A673 (cell line): ENCODE data around the gene SEMA4G. TPM values are rescaled to one million over a fixed set of nuclear protein-coding genes. Genes with fewer than 3 reads are reported as not detected.

Source experiments
- BruUV-seq: library from RNA; stranded (reverse); fragments of 400-500 nt; replicated peaks from 2 replicates; lab custom pipeline; 2021; lab: Mats Ljungman, UMichigan
- CTCF ChIA-PET: fragments of 300-600 bp; sonication (Branson Sonifier 250); formaldehyde crosslinking; loops from one replicate; lab custom pipeline; 2022; ENCODE audit warnings: antibody characterized with exemption; lab: Charles Lee
- POLR2A ChIA-PET: fragments of 300-600 bp; sonication (Branson Sonifier 250); formaldehyde crosslinking; loops from one replicate; lab custom pipeline; 2022; ENCODE audit warnings: antibody characterized with exemption; ENCODE audit not compliant: low non-redundant PET; lab: Charles Lee
- DNase-seq: peaks from one replicate; pipeline ENCODE4 v3.0.0-alpha.2; 2015; ENCODE audit warnings: low spot score
- H3K27ac ChIP-seq: fragments of 200-600 bp; sonication (generic); 2 replicates; pipeline ENCODE4 v1.5.1; 2016; ENCODE audit warnings: mixed run types, low read depth, mild to moderate bottlenecking, mixed read lengths, antibody characterized with exemption, low read length; ENCODE audit not compliant: poor library complexity, severe bottlenecking
- H3K27me3 ChIP-seq: fragments of 200-600 bp; sonication (generic); replicated peaks from 2 replicates; pipeline ENCODE4 v1.6.1; 2017; ENCODE audit warnings: mixed run types, low read depth, mild to moderate bottlenecking, mixed read lengths, antibody characterized with exemption, low read length; ENCODE audit not compliant: insufficient read depth, poor library complexity
- H3K36me3 ChIP-seq: fragments of 200-600 bp; sonication (generic); 2 replicates; pipeline ENCODE4 v1.6.1; 2016; ENCODE audit warnings: mixed run types, mild to moderate bottlenecking, mixed read lengths, antibody characterized with exemption, low read length; ENCODE audit not compliant: insufficient read depth, poor library complexity, severe bottlenecking
- H3K4me1 ChIP-seq: fragments of 200-600 bp; sonication (generic); 2 replicates; pipeline ENCODE4 v1.6.1; 2017; ENCODE audit warnings: mixed run types, mild to moderate bottlenecking, mixed read lengths, antibody characterized with exemption, low read length; ENCODE audit not compliant: insufficient read depth, poor library complexity, severe bottlenecking
- H3K4me3 ChIP-seq: fragments of 200-600 bp; sonication (generic); 2 replicates; pipeline ENCODE4 v1.5.1; 2016; ENCODE audit warnings: low read depth, mixed run types, mild to moderate bottlenecking, mixed read lengths, low read length; ENCODE audit not compliant: poor library complexity, severe bottlenecking
- H3K9me3 ChIP-seq: fragments of 200-600 bp; sonication (generic); 2 replicates; pipeline ENCODE4 v1.6.1; 2016; ENCODE audit warnings: mixed run types, low read depth, mild to moderate bottlenecking, mixed read lengths, antibody characterized with exemption, low read length; ENCODE audit not compliant: poor library complexity, severe bottlenecking
- CTCF ChIP-seq: fragments of 300-800, 200-600 bp; sonication (generic); conservative IDR thresholded peaks from 2 replicates; pipeline ENCODE4 v1.5.1; 2017; ENCODE audit warnings: low read depth, mild to moderate bottlenecking, antibody characterized with exemption, low read length, moderate library complexity, mixed read lengths
- EZH2 ChIP-seq: fragments of 200-600 bp; sonication (generic); IDR thresholded peaks from 2 replicates; pipeline ENCODE4 v1.6.1; 2017; ENCODE audit warnings: borderline replicate concordance, low read depth, mild to moderate bottlenecking, mixed read lengths, antibody characterized with exemption, low read length; ENCODE audit not compliant: poor library complexity, severe bottlenecking
- intact Hi-C: fragments of 100-400 bp; cut with micrococcal nuclease; formaldehyde crosslinking; loops from one replicate; pipeline ENCODE4 v1.10.0; 2022; ENCODE audit not compliant: unreplicated experiment
- total RNA-seq: library from RNA; stranded (reverse); gene quantifications from 2 replicates; pipeline ENCODE4 v1.2.3, GENCODE V29; 2021

SEMA4G gene
- total RNA-seq, 1 experiment from 2014 or later = 6.1 TPM

GRCh38 chr10:100988166-100988565, 18.9 kb downstream of the SEMA4G start:
- no TSS peak for BruUV-seq
- intact Hi-C loops = no loop called here
- TF ChIP-seq EZH2 = no peak
- TF ChIP-seq CTCF = no peak
- Histone ChIP-seq H3K27ac (peak overlapping the region; percentile 83), H3K27me3 (no peaks in the 10 kb centered on the region), H3K9me3 (no peaks in the 10 kb centered on the region), H3K4me3 (peak overlapping the region; percentile 93), H3K4me1 (peaks cover 24% of the 10 kb centered on the region), H3K36me3 (peaks cover 36% of the 10 kb centered on the region)
- CTCF ChIA-PET = no interaction called here
- POLR2A ChIA-PET = no interaction called here
- DNase-seq = no peak

- Histone ChIP-seq H3K27me3 (no peaks in the 10 kb centered on the region), H3K4me1 (peaks cover 24% of the 10 kb centered on the region), H3K9me3 (no peaks in the 10 kb centered on the region), H3K27ac (no peak overlapping the region), H3K4me3 (no peak overlapping the region), H3K36me3 (peaks cover 43% of the 10 kb centered on the region)
- CTCF ChIA-PET = interaction anchor here (0.5 kb wide), 1 partner anchor 9 kb away, joined by 7 read pairs; no protein-coding TSS in a partner anchor
- no peak for DNase-seq
- POLR2A ChIA-PET = no interaction called here
- BruUV-seq = no TSS peak
- TF ChIP-seq EZH2 (no peak), CTCF (no peak)
- intact Hi-C loops = no loop called here
Observed at GRCh38 chr10:100989088-100989487, 19.8 kb downstream of the SEMA4G start.

- Histone ChIP-seq H3K4me3 (no peak overlapping the region), H3K27ac (peak overlapping the region; percentile 37), H3K27me3 (no peaks in the 10 kb centered on the region), H3K36me3 (peaks cover 34% of the 10 kb centered on the region), H3K9me3 (no peaks in the 10 kb centered on the region), H3K4me1 (peaks cover 41% of the 10 kb centered on the region)
- ChIA-PET CTCF (interaction anchor here (1.0 to 2.0 kb wide), 3 partner anchors 17 to 21 kb away, joined by 4 to 8 read pairs (median 5); no protein-coding TSS in a partner anchor), POLR2A (no interaction called here)
- TF ChIP-seq CTCF = peak; percentile 74
- no peak for TF ChIP-seq EZH2
- BruUV-seq = TSS peak; percentile 64
- intact Hi-C loops = no loop called here
- DNase-seq = peak; percentile 71
Observed at GRCh38 chr10:100993986-100994708, 24.8 kb downstream of the SEMA4G start.
